Mesodermal cell (in vitro differentiated cells): ENCODE results near the gene ALCAM.

Experiments
- H3K27ac ChIP-seq: 2 replicates; pipeline ENCODE4 v1.7.0; 2013; ENCODE audit warnings: mild to moderate bottlenecking, low read depth, low read length, moderate library complexity; ENCODE audit not compliant: severe bottlenecking
- H3K36me3 ChIP-seq: 2 replicates; pipeline ENCODE4 v1.7.1; 2013; ENCODE audit warnings: mild to moderate bottlenecking, low read length, moderate library complexity; ENCODE audit not compliant: control insufficient read depth, insufficient read depth
- H3K4me1 ChIP-seq: one replicate; pipeline ENCODE4 v1.7.1; 2013; ENCODE audit warnings: mild to moderate bottlenecking, low read length; ENCODE audit not compliant: insufficient read depth, control insufficient read depth, poor library complexity, severe bottlenecking
- H3K4me3 ChIP-seq: 2 replicates; pipeline ENCODE4 v1.7.0; 2013; ENCODE audit warnings: low read length, control low read depth, mild to moderate bottlenecking; ENCODE audit not compliant: insufficient read depth, poor library complexity, severe bottlenecking; ENCODE audit errors: extremely low read depth
- H3K9me3 ChIP-seq: 2 replicates; pipeline ENCODE4 v1.7.1; 2013; ENCODE audit warnings: mild to moderate bottlenecking, low read length, moderate library complexity; ENCODE audit not compliant: control insufficient read depth
- WGBS, 2 experiments: methylation state at CpG; one replicate each; pipeline ENCODE4 v1.1.5; 2013; ENCODE audit warnings: missing lambda C conversion rate in 2 of 2; ENCODE audit not compliant: insufficient coverage in 2 of 2; 5-methylcytosine and 5-hydroxymethylcytosine counted together

ALCAM gene

DNA sequence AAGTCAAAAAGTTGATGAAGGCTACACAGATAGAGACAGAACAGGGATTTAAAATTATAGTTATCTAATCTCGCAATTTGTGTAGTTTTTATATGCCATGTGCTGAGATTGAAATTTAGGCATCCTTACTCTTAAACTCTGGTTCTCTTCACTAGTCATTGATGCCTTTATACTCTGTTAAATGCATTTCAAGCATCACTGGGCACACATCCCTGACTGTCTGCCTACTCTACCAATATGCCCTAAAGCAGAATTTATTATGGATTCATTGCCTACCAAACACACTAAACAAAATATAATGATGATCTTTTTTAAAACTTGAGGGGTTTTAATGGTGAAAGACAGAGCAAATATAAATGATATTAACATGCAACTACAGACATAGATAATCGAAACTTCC is 10.3 kb upstream of the ALCAM start:
- WGBS, 2 experiments: 100% methylated on average over 2 of the region's 2 CpGs; no CpG with 5 or more reads in 1 of the 2 experiments
- Histone ChIP-seq H3K36me3 (no peaks in the 10 kb centered on the region), H3K27ac (peak overlapping the region; percentile 48), H3K4me3 (no peak overlapping the region), H3K4me1 (peaks cover 24% of the 10 kb centered on the region), H3K9me3 (no peaks in the 10 kb centered on the region)

GRCh38 chr3:105356988-105357387 is 9.7 kb upstream of the ALCAM start:
- no peaks in the 10 kb centered on the region for H3K36me3 ChIP-seq
- WGBS, 2 experiments: no CpG with 5 or more reads among the region's 1 CpG
- no peak overlapping the region for H3K27ac ChIP-seq
- peaks cover 24% of the 10 kb centered on the region for H3K4me1 ChIP-seq
- H3K9me3 ChIP-seq: no peaks in the 10 kb centered on the region
- no peak overlapping the region for H3K4me3 ChIP-seq

GRCh38 chr3:105359098-105359762 is 7.5 kb upstream of the ALCAM start:
- peaks cover 33% of the 10 kb centered on the region for H3K4me1 ChIP-seq
- 94 to 100% methylated on average over 1 to 4 of the region's 5 CpGs for WGBS, 2 experiments
- H3K27ac ChIP-seq: peak overlapping the region; percentile 12
- H3K9me3 ChIP-seq: no peaks in the 10 kb centered on the region
- no peak overlapping the region for H3K4me3 ChIP-seq
- no peaks in the 10 kb centered on the region for H3K36me3 ChIP-seq

DNA sequence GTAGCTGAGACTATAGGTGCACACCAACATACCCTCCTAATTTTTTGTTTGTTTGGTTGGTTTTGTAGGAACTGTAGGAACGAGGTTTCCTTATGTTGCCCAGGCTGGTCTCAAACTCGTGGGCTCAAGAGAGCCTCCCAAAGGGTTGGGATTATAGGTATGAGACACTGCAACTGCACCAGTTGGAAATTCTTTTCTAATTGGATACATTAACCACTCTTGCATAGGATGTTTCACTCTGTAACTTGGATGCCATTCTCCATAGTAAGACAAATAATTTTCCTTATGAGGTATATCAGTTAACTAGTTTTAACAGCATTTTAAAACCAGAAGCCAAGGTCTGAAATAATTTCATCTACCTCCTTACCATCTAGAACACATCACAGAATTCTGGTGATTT is 6.7 kb upstream of the ALCAM start:
- peaks cover 41% of the 10 kb centered on the region for H3K4me1 ChIP-seq
- no peak overlapping the region for H3K27ac ChIP-seq
- H3K9me3 ChIP-seq: no peaks in the 10 kb centered on the region
- no CpG with 5 or more reads among the region's 2 CpGs for WGBS, 2 experiments
- no peak overlapping the region for H3K4me3 ChIP-seq
- no peaks in the 10 kb centered on the region for H3K36me3 ChIP-seq

- H3K27ac ChIP-seq: peak overlapping the region; percentile 6
- no peaks in the 10 kb centered on the region for H3K36me3 ChIP-seq
- H3K4me3 ChIP-seq: no peak overlapping the region
- no peaks in the 10 kb centered on the region for H3K9me3 ChIP-seq
- no CpG with 5 or more reads among the region's 1 CpG for WGBS, 2 experiments
- peaks cover 36% of the 10 kb centered on the region for H3K4me1 ChIP-seq
These were observed 4.6 kb upstream of the ALCAM start for GRCh38 chr3:105362021-105362665.

DNA sequence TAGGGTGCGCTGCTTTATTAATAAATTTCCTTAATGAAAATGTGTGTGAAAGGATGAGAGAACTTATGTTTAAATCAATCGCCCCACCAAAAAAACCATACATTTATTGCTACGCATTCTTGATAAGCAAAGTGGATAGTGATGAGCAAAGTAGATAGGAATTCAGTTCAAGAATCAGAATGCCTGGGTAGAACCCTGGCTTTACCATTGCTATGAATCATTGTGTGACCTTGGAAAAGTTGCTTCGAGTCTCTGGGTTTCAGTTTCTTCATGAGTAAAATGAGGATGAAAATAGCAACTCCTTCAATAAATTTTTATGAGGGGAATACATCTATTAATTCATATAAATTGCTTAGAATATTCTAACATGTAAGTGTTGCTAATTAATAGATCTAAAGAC is 2.6 kb upstream of the ALCAM start:
- Histone ChIP-seq H3K36me3 (no peaks in the 10 kb centered on the region), H3K4me1 (peaks cover 34% of the 10 kb centered on the region), H3K4me3 (no peak overlapping the region), H3K27ac (peak overlapping the region; percentile 38), H3K9me3 (no peaks in the 10 kb centered on the region)
- no CpG with 5 or more reads among the region's 4 CpGs for WGBS, 2 experiments

- Histone ChIP-seq H3K27ac (no peak overlapping the region), H3K4me3 (no peak overlapping the region), H3K36me3 (no peaks in the 10 kb centered on the region), H3K4me1 (peaks cover 26% of the 10 kb centered on the region), H3K9me3 (no peaks in the 10 kb centered on the region)
- WGBS, 2 experiments: 10% methylated on average over 2 of the region's 5 CpGs; no CpG with 5 or more reads in 1 of the 2 experiments
These were observed 1.7 kb upstream of the ALCAM start for GRCh38 chr3:105365081-105365390.

DNA sequence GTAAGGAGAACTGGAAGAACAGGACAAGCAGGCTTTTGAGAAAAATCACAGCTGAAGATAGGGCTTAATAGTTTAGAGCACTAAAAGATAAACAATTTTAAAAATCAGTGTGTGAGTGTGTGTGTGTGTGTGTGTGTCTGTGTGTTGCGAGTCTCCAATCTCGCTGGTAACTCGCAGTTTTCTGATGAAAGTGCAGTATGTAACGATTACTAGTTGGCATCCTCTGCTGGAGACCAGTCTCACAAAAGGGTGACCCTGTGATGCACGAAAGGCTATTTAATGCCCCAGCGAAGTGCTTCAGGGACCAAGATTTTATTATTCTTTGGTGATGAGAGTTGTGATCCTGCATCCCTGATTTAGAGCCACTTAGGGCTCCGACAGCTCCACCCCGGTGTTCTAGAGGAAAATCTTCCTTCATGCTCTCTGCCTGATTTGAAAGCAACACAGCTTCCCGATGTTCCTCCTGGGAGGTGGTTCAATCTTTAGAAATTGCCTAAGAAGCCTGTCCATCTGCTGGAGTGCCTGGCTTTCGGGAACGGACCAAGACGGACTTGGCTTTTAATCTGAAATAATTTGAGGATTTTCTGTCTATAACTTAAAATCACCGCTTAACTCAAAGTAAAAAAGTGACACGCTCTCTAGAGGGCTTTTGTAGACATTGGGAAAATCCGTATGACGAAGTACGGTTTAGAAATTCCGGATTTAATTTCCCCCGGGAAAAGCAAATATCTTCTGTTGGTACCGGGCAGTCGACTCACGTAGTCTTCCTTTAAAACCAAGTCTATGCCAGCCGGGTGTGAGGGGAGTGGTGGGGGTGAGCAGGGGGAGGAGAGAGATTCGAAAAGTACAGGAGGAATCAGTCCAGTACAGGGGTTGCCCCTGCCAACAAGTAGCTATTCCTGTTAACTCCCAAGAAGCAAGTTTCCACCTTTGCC is 1.1 kb upstream of the ALCAM start:
- peaks cover 32% of the 10 kb centered on the region for H3K4me1 ChIP-seq
- H3K9me3 ChIP-seq: no peaks in the 10 kb centered on the region
- H3K4me3 ChIP-seq: peak overlapping the region; percentile 65
- WGBS, 2 experiments: 0 to 4% methylated on average over 11 to 13 of the region's 24 CpGs
- H3K36me3 ChIP-seq: no peaks in the 10 kb centered on the region
- H3K27ac ChIP-seq: peak overlapping the region; percentile 92

DNA sequence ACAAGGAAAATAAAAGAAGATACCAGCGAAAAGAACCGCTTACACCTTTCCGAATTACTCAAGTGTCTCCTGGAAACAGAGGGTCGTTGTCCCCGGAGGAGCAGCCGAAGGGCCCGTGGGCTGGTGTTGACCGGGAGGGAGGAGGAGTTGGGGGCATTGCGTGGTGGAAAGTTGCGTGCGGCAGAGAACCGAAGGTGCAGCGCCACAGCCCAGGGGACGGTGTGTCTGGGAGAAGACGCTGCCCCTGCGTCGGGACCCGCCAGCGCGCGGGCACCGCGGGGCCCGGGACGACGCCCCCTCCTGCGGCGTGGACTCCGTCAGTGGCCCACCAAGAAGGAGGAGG is 325 bp downstream of the ALCAM start:
- peak overlapping the region; percentile 65 for H3K4me3 ChIP-seq
- no peaks in the 10 kb centered on the region for H3K9me3 ChIP-seq
- no peaks in the 10 kb centered on the region for H3K36me3 ChIP-seq
- H3K27ac ChIP-seq: peak overlapping the region; percentile 11
- WGBS, 2 experiments: 0 to 2% methylated on average over 26 of the region's 29 CpGs
- peaks cover 33% of the 10 kb centered on the region for H3K4me1 ChIP-seq

- Histone ChIP-seq H3K9me3 (no peaks in the 10 kb centered on the region), H3K27ac (no peak overlapping the region), H3K4me3 (peak overlapping the region; percentile 65), H3K4me1 (peaks cover 27% of the 10 kb centered on the region), H3K36me3 (no peaks in the 10 kb centered on the region)
- 1% methylated on average over 22 to 25 of the region's 37 CpGs for WGBS, 2 experiments
These were observed 901 bp downstream of the ALCAM start for GRCh38 chr3:105367406-105368213.
